Pancreas (tissue), 10 donors: ENCODE data around the gene WDR5. TPM values are rescaled to one million over a fixed set of nuclear protein-coding genes. Genes with fewer than 3 reads are reported as not detected.

Experiments
- ATAC-seq, 4 donors: fragments of 200-7000 bp; cut with Tn5 transposase; one replicate each; pipeline versions ENCODE4 v1.8.0 to v1.9.1; 2020; ENCODE audit warnings: mild to moderate bottlenecking in 4 of 4, moderate library complexity in 4 of 4
- DNase-seq, 6 donors: peaks; one replicate each; pipeline ENCODE4 v3.0.0-alpha.2; 2020
- FAIRE-seq: peaks from 2 replicates; lab custom pipeline; 2012; peaks lifted over from hg19 to GRCh38; lab: Jason Lieb, UNC
- H3K27ac ChIP-seq, 4 donors: fragments of 200-600 bp; sonication (generic); 1 replicate in 3 of 4; 2 replicates in 1 of 4; pipeline versions ENCODE4 v1.5.0 to v1.8.0; 2020
- H3K27me3 ChIP-seq, 4 donors: fragments of 200-600 bp; one replicate each; pipeline ENCODE4 v1.8.0; 2021
- H3K36me3 ChIP-seq, 3 donors: fragments of 200-600 bp; sonication (generic) in 1 of 3; one replicate each; pipeline versions ENCODE4 v1.5.0 to v1.8.0; 2020 to 2021
- H3K4me1 ChIP-seq, 3 donors: fragments of 200-600 bp; one replicate each; pipeline ENCODE4 v1.8.0; 2021
- H3K4me3 ChIP-seq, 4 donors: fragments of 200-600 bp; sonication (generic) in 2 of 4; one replicate each; pipeline versions ENCODE4 v1.5.0 to v1.8.0; 2020 to 2021
- H3K9me3 ChIP-seq, 4 donors: fragments of 200-600 bp; one replicate each; pipeline ENCODE4 v1.8.0; 2021
- CTCF ChIP-seq, 4 donors: fragments of 200-600 bp; sonication (generic) in 3 of 4; IDR thresholded peaks; one replicate each; pipeline versions ENCODE4 v1.5.0 to v1.8.0; 2021; ENCODE audit warnings: antibody characterized with exemption in 4 of 4
- WGBS, 2 donors: extraction: QIAGEN DNeasy Blood & Tissue Kit; methylation state at CpG; one replicate each; pipeline ENCODE4 v1.1.7; 2013; 5-methylcytosine and 5-hydroxymethylcytosine counted together
- intact Hi-C, 3 donors: fragments of 100-400 bp; cut with DNase I; formaldehyde crosslinking; loops; one replicate each; pipeline versions ENCODE4 v1.11.1 to v1.14.2; 2022
- polyA plus RNA-seq, 2 donors: library from polyadenylated mRNA; stranded (reverse); fragments of 200-250 nt; gene quantifications; one replicate each; pipeline ENCODE4 v1.2.3, GENCODE V29; 2013
- total RNA-seq, 6 donors: library from RNA; stranded (reverse); fragmentation: NEBNext Ultra II Directional in 4 of 6; extraction: Animal tissue kit (Norgen Biotek cat#: 25700) in 4 of 6; gene quantifications; one replicate each; pipeline versions ENCODE4 v1.2.1 to v1.2.4, GENCODE V29; 2021 to 2023
- donor health status: healthy with polysubstance abuse.
- donor health status: DM: no; HTN: no; CAD: no; lungs with moderate emphysema.
- donor health status: DM: no; HTN: no; CAD: no.
- donor health status: control.
- donor health status: control.
- donor health status: Bipolar disorder and iron deficiency.
- donor health status: DM: yes; HTN: yes; CAD: no.
- donor health status: DM: no; HTN: no; CAD: no.
- donor health status: DM: no; HTN: no; CAD: no.
- donor health status: DM: yes; HTN: yes; CAD: no.

Gene WDR5
- total and polyA plus RNA-seq, 8 donors: 14.0 to 26.1 (median 16.5) TPM

GRCh38 chr9:134155812-134156377, 20.0 kb downstream of the WDR5 start:
- DNase-seq (no peak), ATAC-seq (no peak)

GRCh38 chr9:134156564-134157377, 20.9 kb downstream of the WDR5 start:
- intact Hi-C loops: no loop called here
- H3K27me3 ChIP-seq: no peaks in the 10 kb centered on the region
- no peaks in the 10 kb centered on the region for H3K9me3 ChIP-seq
- H3K4me3 ChIP-seq: no peak overlapping the region
- WGBS, 2 donors: 91 to 96% methylated on average over 30 to 33 of the region's 33 CpGs
- H3K36me3 ChIP-seq: peaks cover 2 to 56% (median 31%) of the 10 kb centered on the region in 3 donors
- no peaks in the 10 kb centered on the region for H3K4me1 ChIP-seq
- ATAC-seq (no peak), FAIRE-seq (no peak), DNase-seq (no peak)
- H3K27ac ChIP-seq: no peak overlapping the region
- TF ChIP-seq CTCF (IDR thresholded peaks at IDR 0.05): no peak

More at GRCh38 chr9:134155812-134156377, 20.0 kb downstream of the WDR5 start:
- no peak overlapping the region for H3K4me3 ChIP-seq
- H3K36me3 ChIP-seq: peaks cover 2 to 56% (median 31%) of the 10 kb centered on the region in 3 donors
- intact Hi-C loops: no loop called here
- no peak overlapping the region for H3K27ac ChIP-seq
- H3K4me1 ChIP-seq: no peaks in the 10 kb centered on the region
- FAIRE-seq: no peak
- no peaks in the 10 kb centered on the region for H3K27me3 ChIP-seq
- no peaks in the 10 kb centered on the region for H3K9me3 ChIP-seq
- no peak for TF ChIP-seq CTCF (IDR thresholded peaks at IDR 0.05)
- WGBS, 2 donors: 84 to 90% methylated on average over 20 of the region's 20 CpGs

- TF ChIP-seq CTCF (IDR thresholded peaks at IDR 0.05): no peak
- Histone ChIP-seq H3K27ac (no peak overlapping the region), H3K27me3 (no peaks in the 10 kb centered on the region), H3K4me3 (no peak overlapping the region), H3K4me1 (no peaks in the 10 kb centered on the region), H3K9me3 (no peaks in the 10 kb centered on the region), H3K36me3 (peaks cover 2 to 56% (median 31%) of the 10 kb centered on the region in 3 donors)
- DNase-seq (no peak), FAIRE-seq (no peak), ATAC-seq (no peak)
- intact Hi-C loops: no loop called here
- WGBS, 2 donors: 94 to 95% methylated on average over 16 to 23 of the region's 23 CpGs
Measured at GRCh38 chr9:134157378-134157885, 21.6 kb downstream of the WDR5 start.

- Histone ChIP-seq H3K9me3 (no peaks in the 10 kb centered on the region), H3K4me3 (no peak overlapping the region), H3K27ac (no peak overlapping the region), H3K27me3 (no peaks in the 10 kb centered on the region), H3K4me1 (peaks cover 0 to 6% (median 0%) of the 10 kb centered on the region in 3 donors), H3K36me3 (peaks cover 2 to 50% (median 31%) of the 10 kb centered on the region in 3 donors)
- intact Hi-C loops: no loop called here
- TF ChIP-seq CTCF (IDR thresholded peaks at IDR 0.05): no peak
- WGBS, 2 donors: 88 to 89% methylated on average over 17 of the region's 17 CpGs
- no peak for DNase-seq
- no peak for FAIRE-seq
- no peak for ATAC-seq
Measured at GRCh38 chr9:134158242-134158641, 22.4 kb downstream of the WDR5 start.
